Measurements from ENCODE around the gene LPCAT4.
"Not testable (repeated sequence)": the region's sequence is repeated elsewhere in the genome, so short reads cannot be mapped to it uniquely, and the experiment has no call there.

Gene LPCAT4

DNA sequence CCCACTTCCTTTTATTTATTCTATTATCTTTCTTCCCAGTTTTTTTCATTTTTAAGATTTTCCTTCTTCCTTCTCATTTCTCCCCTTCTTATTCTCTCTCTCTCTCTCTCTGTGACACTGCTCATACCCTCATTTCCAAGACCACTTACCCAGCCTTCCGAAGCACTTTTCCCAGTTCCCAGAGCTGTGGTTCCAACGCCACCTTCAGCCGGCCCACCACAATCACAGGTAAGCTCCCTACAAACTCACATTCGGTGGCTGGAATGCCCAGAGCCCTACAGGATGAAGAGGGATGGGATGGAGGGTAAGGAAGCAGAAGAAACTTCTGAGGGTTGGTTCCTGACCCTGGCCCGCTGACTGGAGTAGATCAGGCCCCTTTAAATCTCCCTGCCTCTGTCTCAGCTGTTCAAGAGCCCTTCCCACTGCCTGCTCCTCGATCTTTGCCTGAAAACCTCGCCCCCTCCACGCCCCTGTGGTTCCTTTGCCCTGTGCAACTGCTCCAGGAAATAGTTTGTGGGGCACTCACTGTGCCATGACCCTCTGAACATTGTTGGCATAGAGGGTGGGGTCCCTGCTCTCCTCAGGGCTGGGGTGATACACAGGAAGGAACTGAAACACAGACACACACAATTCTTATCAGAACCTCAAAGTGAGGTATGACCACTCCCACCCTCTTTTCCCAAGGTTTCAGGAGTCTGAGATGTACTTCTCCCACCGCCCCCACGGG is 4.8 kb downstream of the LPCAT4 start:
- DNase-seq: no peak

DNA sequence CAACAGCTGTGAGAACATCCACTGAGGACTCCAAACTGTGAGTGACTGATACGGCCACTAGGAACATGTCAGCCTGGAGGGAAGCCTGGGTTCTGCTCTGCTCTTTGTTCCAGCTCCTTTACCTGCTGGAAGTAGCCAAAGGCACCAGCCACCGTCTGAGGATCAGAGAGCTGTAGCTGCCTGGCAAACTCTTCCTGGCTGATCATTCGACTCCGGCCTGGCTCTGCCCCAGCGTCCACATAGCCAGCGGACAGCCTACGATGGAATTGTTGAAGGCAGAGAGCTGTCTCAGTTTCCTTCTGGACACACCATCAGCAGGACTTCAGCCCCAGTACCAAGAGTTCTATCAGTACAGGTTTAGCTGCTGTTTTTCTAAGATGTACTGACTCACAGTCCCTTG is 5.7 kb downstream of the LPCAT4 start:
- DNase-seq: no peak

DNA sequence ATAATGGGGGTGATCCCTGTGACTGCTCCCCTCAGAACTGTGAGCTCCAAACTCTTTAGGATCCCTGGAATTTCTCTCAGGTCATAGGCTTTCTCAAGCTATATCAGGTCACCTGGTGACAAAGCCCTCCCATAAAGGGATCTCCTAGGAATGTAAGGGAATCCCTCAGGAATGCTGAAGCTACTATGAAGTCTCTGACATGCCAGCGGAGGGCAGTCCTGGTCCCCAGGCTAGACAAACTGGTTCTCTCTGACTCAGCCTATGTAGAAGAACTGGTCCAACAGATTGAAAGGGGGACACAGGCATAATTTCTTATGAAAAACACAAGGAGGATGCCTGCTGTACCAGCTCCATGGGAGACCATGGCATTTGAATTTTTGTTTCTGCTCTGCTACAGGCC is 6.7 kb downstream of the LPCAT4 start:
- DNase-seq: no peak

DNA sequence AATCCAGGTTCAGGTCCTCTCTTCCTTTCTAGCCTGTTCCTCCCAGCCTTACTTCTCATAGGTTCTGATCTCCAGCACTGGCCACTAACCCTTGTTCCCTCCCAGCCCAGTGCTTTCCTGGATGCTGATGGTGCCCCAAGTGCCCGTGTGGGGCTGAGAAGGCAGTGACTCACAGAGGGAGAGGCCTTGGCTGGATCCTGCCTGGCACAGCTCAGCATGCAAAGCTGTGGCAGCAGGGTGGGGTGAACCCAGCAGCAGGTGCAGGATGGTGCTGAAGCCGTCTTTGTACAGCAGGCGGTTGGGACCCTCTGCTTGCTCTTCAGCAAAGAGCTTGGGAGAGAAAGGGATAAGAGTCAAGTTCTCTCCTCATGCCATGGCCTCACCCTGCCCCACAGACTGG is 7.6 kb downstream of the LPCAT4 start:
- DNase-seq: no peak

DNA sequence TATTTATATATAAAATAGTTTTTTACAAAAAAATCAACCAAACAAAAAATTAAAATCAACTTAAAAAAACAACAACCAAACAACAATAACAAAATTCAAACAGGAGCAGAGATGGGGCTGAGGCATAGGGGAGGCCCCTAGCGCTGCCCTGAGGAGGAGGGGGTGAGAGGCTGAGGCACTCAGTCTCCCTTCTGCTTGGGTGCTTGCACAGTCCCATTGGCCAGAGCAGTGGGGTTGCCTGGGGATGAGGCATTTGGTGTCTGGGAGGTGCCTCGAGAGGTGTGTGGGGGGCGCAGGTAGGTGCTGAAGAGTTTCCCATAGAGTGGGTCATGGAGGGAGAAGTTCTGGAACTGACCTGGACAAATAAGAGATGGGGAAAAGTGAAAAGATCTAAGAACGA is 8.0 kb downstream of the LPCAT4 start:
- no peak for DNase-seq

DNA sequence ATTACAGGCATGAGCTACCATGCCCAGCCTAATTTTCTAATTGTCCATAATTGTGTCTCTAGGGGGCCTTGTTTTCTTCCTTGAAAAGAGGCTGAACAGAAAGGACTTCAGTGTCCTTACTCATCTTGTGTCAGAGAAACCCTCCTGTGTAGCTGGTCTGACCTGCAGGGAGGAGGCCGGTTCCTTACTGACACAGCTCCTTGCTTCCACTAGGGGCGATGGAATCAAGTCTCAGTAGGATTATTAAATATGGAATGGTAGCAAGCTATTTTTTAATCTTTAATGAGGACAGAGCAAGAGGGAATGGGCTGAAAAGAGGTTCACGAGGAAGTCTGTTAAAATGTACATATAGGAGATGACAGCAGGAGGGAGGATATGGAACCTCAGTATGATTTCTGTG is 8.6 kb downstream of the LPCAT4 start:
- DNase-seq: no peak

DNA sequence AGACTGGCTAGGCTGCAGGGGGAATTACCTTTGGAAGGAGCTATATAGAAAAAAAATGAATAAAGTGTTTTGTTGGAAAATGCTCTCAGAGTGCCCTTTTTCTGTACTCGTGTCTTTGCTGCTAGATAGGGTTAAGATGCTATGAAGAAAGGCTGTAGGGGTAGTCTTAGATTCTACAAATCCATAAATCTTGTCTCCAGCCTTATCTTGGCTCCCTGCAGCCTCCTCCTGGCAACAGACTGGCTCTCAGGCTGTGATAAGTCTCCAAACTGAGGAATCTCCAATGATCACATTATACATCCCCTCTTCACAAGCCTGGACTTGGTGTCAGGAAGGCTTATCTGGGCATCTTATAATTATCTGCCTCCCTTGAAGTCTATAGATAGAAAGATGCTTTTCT is 9.3 kb downstream of the LPCAT4 start:
- DNase-seq: no peak

DNA sequence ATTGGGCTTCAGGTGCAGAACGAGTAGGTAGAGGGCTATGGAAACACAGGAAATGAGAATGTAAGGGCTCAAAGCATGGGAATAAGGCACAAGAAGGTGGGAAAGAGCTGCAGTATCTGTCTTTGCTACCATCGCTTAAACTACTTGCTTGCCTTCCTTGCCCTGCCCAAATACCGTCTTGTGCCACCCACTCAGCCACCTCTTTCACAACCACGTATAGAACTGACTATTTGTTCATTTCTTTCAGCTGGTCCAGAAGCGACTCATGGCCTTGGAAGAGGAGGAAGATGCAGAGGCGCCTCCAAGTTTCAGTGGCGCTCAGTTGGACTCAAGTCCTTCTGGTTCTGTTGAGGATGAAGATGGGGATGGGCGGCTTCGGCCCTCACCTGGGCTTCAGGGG is 11.8 kb downstream of the LPCAT4 start:
- DNase-seq: no peak

DNA sequence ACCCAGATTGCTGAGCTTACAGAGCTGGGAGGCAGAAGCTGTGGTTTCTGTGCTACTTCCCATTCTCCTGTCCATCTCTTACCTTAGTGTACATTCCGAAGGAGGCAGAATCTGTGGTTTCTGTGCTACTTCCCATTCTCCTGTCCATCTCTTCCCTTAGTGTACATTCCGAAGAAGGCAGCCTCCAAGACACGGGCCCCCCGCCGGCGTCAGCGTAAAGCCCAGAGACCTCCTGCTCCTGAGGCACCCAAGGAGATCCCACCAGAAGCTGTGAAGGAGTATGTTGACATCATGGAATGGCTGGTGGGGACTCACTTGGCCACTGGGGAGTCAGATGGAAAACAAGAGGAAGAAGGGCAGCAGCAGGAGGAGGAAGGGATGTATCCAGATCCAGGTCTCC is 12.7 kb downstream of the LPCAT4 start:
- no peak for DNase-seq

DNA sequence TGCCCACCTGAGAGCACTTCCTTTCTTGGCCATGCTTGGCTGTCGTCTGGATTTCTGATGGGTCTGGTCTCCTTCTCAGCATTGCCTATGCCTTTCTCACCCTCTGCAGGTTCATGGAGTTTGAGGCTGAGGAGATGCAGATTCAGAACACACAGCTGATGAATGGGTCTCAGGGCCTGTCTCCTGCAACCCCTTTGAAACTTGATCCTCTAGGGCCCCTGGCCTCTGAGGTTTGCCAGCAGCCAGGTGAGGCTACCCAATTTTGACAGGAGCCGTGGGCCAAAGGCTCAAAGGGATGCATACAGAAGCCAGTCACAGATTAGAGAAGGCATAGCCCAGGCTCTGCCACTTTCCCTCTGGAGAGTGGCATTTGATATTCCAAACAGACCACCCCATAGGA is 13.4 kb downstream of the LPCAT4 start:
- no peak for DNase-seq

DNA sequence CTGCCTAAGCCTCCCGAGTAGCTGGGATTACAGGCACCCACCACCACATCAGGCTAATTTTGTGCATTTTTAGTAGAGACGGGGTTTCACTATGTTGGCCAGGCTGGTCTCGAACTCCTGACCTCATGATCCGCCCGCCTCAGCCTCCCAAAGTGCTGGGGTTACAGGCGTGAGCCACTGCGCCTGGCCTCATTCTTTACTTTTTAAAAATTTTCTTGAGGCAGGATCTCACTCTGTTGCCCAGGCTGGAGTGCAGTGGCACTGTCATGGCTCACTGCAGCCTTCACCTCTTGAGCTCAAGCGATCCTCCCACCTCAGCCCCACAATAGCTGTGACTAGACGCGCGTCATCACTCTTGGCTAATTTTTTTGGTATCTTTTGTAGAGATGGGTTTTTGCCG is 14.0 kb downstream of the LPCAT4 start:
- not testable (repeated sequence) for DNase-seq

DNA sequence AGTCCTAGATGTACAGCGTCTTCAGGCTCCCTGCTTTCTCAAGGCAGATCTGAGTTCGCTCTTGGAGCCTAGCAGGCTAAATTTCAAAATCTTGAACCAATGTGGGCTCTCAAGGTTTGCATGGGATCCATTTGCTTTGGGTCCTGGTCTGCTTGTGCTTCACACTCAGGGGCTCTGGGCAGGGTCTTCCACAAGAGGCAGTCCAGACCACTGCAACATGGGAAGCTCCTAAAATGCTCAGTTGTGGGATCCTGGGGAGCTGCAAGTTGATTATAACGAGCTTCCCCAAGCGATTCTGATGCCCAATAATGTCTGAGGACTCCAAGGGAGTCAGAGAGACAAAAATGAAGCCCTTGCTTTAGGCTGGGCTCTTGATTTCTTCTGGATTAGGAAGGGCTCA is 17.2 kb downstream of the LPCAT4 start:
- DNase-seq: no peak

DNA sequence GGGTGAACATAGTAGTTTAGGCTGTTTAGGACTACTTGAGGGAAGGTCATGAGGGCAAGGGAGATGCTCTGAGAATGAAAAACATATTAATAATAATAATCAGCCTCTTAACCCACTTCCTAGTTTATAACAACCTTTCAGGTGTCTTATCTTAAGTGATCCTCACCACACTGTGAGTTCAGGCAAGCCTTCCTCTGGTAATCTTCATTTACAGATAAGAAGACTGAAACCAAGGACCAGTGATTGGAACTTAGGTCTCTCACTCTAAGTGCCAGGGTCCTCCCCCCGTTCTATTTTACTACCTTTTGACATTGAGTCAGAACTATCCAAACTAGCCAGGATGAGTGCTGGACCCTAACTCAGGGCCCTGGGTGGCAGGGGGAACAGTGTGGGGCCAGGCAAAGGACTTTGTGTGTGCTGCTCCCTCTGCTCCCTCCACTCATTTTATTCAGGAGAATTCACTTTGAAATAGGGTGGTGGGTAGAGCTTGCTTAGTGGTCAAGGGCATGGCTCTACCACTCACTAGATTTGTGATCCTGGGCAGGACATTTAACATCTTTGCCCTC is 18.2 kb downstream of the LPCAT4 start:
- no peak for DNase-seq

DNA sequence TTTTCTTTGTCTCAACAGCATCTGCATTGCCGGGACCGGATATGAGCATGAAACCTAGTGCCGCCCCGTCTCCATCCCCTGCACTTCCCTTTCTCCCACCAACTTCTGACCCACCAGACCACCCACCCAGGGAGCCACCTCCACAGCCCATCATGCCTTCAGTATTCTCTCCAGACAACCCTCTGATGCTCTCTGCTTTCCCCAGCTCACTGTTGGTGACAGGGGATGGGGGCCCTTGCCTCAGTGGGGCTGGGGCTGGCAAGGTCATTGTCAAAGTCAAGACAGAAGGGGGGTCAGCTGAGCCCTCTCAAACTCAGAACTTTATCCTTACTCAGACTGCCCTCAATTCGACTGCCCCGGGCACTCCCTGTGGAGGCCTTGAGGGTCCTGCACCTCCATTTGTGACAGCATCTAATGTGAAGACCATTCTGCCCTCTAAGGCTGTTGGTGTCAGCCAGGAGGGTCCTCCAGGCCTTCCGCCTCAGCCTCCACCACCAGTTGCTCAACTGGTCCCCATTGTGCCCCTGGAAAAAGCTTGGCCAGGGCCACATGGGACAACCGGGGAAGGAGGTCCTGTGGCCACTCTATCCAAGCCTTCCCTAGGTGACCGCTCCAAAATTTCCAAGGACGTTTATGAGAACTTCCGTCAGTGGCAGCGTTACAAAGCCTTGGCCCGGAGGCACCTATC is 18.9 kb downstream of the LPCAT4 start:
- no peak for DNase-seq

DNA sequence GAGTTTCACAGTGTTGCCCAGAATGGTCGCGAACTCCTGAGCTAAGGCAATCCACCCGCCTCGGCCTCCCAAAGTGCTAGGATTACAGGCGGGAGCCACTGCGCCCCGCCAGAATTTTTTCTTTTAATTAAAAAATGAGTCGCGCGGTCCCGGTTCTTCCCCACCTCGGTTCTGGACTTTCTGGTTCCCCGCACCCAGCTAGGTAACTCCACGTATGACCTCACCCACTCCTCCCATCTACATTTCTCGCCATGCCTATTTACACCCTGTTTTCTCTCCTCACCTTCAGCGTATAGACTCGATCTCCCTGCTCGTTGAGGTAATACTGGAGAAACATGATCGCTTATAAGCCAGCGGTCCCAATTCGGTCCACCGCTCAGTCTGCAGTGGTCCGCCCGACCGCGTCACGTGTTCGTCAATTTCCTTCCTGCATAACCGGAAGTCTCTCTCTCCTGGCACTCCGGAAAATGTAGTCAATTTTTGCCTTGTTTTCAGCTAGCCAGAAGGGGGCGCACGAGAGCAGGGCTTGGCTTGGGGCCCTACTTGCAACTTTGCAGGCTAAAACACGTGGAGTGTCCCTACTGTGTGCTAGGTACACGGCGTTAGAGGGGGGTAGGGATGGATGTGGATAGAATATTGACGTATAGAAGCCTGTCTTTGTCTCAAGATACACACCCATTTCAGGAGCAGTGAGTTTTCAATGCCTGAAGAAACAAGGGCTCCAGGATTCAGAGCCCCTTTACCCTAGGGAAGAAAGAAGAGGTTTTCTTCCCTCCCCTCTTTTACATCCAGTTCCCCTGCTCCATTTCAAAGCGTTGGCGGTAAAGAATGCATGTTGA is 24.0 kb downstream of the LPCAT4 start, which contains the start of the genes NOP10 and NUTM1:
Gene NOP10 (minus strand): TSS at position 400 of the 839 bp plus-strand sequence. CDS start 63 bp downstream, at position 337.
Gene NUTM1 (plus strand): TSS at position 579 of the 839 bp plus-strand sequence. CDS start 382 bp downstream, outside the sequence.
- peak; percentile 94 for DNase-seq

DNA sequence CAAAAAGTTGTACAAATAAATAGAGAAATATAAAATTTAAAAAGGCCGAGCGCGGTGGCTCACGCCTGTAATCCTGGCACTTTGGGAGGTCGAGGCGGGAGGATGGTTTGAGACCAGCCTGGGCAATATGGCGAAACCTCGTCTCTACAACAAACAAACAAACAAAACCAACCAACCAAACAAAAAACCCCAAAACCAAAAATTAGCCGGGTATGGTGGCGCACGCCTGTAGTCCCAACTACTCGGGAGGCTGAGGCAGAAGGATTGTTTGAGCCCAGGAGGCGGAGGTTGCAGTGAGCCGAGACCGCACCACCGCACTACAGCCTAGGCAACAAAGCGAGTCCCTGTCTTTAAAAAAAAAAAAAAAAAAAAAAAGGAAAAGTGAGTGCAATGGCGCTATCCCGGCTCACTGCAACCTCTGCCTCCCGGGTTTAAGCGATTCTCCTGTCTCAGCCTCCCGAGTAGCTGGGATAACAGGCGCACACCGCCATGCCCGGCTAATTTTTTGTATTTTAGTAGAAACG is 24.7 kb downstream of the LPCAT4 start:
- DNase-seq: not testable (repeated sequence)

DNA sequence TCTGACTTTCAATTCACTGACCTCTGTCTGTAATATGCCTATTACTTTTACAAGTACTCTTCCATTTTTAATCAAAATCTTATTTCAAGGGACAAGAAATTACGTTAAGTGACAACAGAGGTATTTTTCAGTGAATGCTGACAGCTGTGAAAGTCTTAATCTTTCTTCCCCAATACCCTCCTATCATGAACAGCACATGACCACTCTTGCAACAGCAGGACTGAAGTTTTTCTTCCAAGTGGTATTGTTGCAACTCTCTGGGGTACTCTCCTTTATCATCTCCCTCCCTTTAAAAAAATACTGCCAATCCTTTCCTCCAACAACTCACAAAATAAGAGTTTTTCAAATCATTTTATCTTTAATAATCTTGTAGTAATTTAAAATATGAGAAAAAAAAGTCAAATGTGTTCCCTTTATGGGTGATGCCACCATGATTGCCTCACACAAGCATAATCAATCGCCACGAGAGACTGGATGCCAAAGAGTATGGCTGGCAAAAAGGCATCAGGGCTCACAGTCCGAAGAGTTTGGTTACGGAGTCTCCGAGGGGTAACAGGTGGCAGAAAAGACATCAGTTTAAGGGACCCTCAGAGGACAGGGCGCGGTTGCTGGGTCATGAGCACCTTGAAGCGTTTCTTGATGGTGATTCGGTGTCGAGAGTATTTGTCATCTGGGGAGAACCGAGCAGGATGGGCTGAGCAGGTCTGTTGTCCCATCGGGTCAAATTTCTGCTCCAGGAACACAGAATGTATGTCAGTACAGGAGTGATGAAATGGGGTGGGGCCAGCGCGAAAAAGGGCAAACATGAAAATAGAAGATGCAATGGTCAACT is 25.4 kb downstream of the LPCAT4 start:
- DNase-seq: no peak

DNA sequence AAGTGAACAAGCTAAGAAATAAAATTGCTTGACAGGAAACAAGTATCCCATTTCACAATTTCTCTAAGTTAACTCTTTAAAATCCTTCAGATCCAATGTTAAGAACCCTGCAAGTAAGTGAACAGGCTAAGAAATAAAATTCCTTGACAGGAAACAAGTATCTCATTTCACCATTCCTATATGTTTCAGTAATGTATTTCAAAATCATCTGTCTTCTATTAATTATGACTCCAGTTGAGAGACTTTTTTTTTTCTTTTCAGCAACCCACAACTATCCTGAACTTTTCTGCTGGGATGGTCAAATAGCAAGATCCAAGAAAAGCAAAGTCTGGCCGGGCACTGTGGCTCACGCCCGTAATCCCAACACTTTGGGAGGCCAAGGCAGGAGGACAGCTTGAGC is 27.1 kb downstream of the LPCAT4 start:
- DNase-seq: no peak

DNA sequence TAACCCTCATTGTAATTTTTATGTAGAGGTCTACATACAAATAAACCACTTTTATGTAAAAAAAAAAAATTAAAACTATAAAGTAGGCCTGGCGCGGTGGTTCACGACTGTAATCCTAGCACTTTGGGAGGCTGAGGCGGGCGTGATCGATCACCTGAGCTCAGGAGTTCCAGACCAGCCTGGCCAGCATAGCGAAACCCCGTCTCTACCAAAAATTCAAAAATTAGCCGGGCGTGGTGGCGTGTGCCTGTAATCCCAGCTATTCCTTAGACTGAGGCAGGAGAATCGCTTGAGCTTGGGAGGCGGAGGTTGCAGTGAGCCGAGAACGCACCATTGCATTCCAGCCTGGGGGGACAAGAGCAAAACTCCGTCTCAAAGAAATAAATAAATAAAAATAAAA is 28.6 kb downstream of the LPCAT4 start:
- no peak for DNase-seq

DNA sequence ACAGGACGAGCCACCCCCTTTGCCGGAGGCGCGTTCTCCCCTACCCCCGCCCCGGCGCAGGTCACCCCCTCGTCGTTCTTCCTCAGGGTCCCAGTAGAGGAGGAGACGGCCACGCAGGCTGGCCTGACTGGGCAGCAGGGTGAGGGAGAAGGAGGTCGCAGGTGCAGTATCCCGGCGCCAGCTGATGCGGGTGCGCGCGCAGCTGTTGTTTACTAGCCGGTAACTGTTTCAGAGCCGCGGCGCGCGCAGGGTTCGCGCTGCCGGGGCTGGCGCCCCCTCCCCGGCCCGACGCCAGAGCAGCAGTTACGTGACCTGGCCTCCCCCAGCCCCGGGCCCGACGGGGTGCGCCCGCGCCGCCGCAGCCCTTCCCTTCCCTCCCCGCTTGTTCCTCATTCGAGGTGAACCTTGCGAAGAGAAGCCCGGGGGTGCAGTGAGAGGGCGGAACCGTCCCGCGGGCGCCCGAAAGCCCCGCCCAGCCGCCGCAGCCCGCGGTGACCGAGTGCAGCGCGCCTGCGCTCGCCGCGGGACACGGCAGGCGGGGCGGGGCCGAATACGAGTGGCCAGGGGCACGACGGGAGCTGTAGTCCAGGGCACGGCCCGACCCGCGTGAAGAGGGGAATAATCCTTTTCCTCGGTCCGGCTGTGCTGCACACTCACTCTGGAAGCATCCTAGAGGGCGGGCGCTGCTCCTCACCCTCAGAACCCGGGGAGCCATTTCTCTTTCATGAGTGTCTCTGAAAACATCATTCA is 29.3 kb downstream of the LPCAT4 start, which contains the start of gene SLC12A6:
Gene SLC12A6 (minus strand): TSS at position 225 of the 750 bp plus-strand sequence. CDS start 1,101 bp downstream, outside the sequence.
- DNase-seq: peak; percentile 89

DNA sequence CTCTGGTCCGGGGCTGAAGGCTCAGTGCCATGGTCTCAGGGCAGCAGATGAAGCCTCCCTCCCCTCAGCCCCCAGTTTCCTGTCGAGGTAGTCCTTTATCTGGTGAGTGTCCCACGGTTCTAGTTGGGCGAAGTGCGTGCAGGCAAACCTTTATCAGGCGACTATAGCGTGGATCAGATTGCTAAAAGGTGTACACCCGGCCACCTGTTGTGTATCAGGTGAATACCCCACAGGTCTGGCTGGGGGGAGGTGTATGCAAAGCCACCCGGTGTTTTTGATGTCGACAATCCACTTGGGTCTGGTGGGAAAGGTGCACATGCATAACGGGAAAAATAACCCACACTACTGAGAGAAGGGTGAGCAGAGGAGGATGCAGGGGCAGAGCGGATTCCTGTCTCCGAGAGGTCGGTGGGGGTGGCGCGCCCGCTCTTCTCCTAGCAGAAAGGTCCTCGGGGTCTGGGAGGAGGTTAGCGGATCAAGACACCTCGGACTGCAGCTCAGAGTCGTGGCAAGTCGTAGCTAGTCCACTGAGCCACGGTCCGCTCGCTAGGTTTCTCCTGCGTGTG is 29.9 kb downstream of the LPCAT4 start:
- no peak for DNase-seq
